GM19239 (cell line): ENCODE measurements around the gene TRIM52.

ENCODE experiments used
- DNase-seq: peaks from one replicate; pipeline ENCODE4 v3.0.0; 2011; ENCODE audit warnings: low spot score; ENCODE audit not compliant: insufficient read length
- FAIRE-seq: peaks from 2 replicates; lab custom pipeline; 2011; peaks lifted over from hg19 to GRCh38; lab: Jason Lieb, UNC

The TRIM52 gene

GRCh38 chr5:181234455-181235306 is 26.3 kb downstream of the TRIM52 start:
- DNase-seq, result no peak
- no peak for FAIRE-seq

GRCh38 chr5:181233801-181234454 is 27.0 kb downstream of the TRIM52 start:
- no peak for FAIRE-seq
- no peak for DNase-seq

GRCh38 chr5:181233088-181233800 is 27.7 kb downstream of the TRIM52 start:
- FAIRE-seq (no peak), DNase-seq (no peak)

- DNase-seq, result no peak
- FAIRE-seq, result no peak
These were observed 28.4 kb downstream of the TRIM52 start for GRCh38 chr5:181232593-181232992.

- no peak for FAIRE-seq
These were observed 29.5 kb downstream of the TRIM52 start for GRCh38 chr5:181231432-181231831.

GRCh38 chr5:181230551-181230950 is 30.4 kb downstream of the TRIM52 start:
- DNase-seq (no peak), FAIRE-seq (no peak)

More at GRCh38 chr5:181231432-181231831, 29.5 kb downstream of the TRIM52 start:
- DNase-seq, result no peak

GRCh38 chr5:181229996-181230395 is 30.9 kb downstream of the TRIM52 start:
- no peak for DNase-seq
- no peak for FAIRE-seq

- FAIRE-seq (no peak), DNase-seq (no peak)
These were observed 36.3 kb downstream of the TRIM52 start for GRCh38 chr5:181224390-181225229.

GRCh38 chr5:181223729-181224389 is 37.1 kb downstream of the TRIM52 start:
- DNase-seq (no peak), FAIRE-seq (no peak)

- peak; percentile 89 for FAIRE-seq
- DNase-seq, result no peak
These were observed 37.8 kb downstream of the TRIM52 start, which contains the start of gene TRIM41 for GRCh38 chr5:181223058-181223728. TSS of gene TRIM41 (plus strand) at chr5:181223281. CDS start at chr5:181224000, 719 bp downstream.

- FAIRE-seq (no peak), DNase-seq (no peak)
These were observed 38.3 kb downstream of the TRIM52 start for GRCh38 chr5:181222630-181223057.

GRCh38 chr5:181221792-181222629 is 38.9 kb downstream of the TRIM52 start:
- FAIRE-seq (peak; percentile 67), DNase-seq (no peak)

GRCh38 chr5:181221105-181221791 is 39.7 kb downstream of the TRIM52 start:
- no peak for FAIRE-seq
- DNase-seq, result no peak

GRCh38 chr5:181220178-181220515 is 40.8 kb downstream of the TRIM52 start:
- DNase-seq, result no peak
- FAIRE-seq, result no peak

- FAIRE-seq (no peak), DNase-seq (no peak)
These were observed 41.4 kb downstream of the TRIM52 start for GRCh38 chr5:181219262-181220177.

GRCh38 chr5:181218795-181219124 is 42.2 kb downstream of the TRIM52 start:
- DNase-seq (no peak), FAIRE-seq (no peak)

GRCh38 chr5:181217803-181218062 is 43.2 kb downstream of the TRIM52 start:
- DNase-seq, result no peak
- no peak for FAIRE-seq
